ENCODE results near the gene RGMA. TPM values are rescaled to one million over a fixed set of nuclear protein-coding genes. Genes with fewer than 3 reads are reported as not detected.

Gene RGMA
- total RNA-seq, 5 donors from 2014 or later (not counting 1 experiment from before 2014, with no cell fraction given), result 0.15 to 0.44 (median 0.23) TPM; not detected in 2

DNA sequence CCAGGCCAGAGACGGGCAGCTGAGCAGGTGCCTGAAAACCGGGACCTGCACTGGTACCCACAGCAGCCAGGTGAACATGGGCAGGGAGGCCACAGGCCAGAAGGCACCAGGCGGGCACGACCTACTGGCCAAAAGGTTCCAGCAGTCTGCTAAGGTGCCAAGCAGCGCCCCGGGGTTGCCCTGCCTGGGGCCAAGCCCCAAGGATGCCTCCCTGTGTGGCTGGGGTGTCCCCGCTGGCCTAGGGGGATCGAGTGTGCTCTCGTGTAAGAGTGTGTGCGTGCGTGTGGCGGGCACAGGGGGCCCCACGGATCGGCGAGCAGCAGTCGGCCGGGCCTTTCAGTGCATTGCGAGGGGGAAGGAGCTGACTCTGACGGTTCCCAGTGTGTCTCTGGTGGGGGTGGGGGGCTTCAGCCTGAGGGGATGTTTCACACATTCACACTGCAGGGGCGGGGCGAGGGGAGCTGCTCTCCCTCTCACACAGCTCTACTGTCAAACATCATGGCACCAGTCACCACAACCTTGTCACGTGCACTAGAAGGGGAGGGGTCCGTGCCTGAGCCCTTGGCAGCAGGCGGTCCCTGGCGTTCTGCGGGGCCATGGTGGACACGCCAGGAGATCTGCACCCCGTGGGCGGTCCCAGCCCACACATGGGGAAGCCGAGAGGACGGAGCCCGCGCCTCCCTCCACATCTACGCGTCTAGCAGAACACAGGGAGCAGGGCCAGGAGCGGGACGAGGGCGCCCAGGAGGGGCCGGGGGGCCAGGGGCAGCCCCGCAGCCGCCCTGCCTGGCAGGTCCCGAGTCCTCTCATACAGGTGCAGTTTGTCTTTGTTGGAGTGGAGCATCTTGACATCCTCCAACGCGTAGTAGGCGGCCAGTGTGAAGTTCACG is 44.5 kb downstream of the RGMA start:
- DNase-seq (no peak), ATAC-seq (replicated peaks in 1 of 4) (no peak)
- peaks cover 0 to 13% of the 10 kb centered on the region in 2 experiments for H3K27me3 ChIP-seq (replicated peaks in 1 of 2; ENCODE audit: control insufficient read depth in 2 of 2, extremely low read depth in 1 of 2, insufficient read depth in 2 of 2, low read length in 1 of 2)
- ChIA-PET POLR2A (no interaction called here), CTCF (no interaction called here)
- H3K4me3 Mint-ChIP-seq, result no peak overlapping the region
- peaks cover 2 to 8% of the 10 kb centered on the region in 2 donors for H3K27me3 Mint-ChIP-seq
- peaks cover 23 to 35% (median 26%) of the 10 kb centered on the region in 3 donors for H3K4me1 Mint-ChIP-seq
- no peaks in the 10 kb centered on the region for H3K9me3 ChIP-seq
- H3K36me3 Mint-ChIP-seq, result peaks cover 7% of the 10 kb centered on the region
- H3K36me3 ChIP-seq (ENCODE audit: control insufficient read depth in 2 of 2, extremely low read depth in 1 of 2, insufficient read depth in 1 of 2, low read length in 1 of 2), result no peaks in the 10 kb centered on the region
- no peak overlapping the region for H3K4me3 ChIP-seq (ENCODE audit: control insufficient read depth in 1 of 2, extremely low read depth in 1 of 2, low read length in 1 of 2)
- no peak overlapping the region for H3K27ac ChIP-seq (ENCODE audit: low read length)
- H3K4me1 ChIP-seq (ENCODE audit: control insufficient read depth in 1 of 2, extremely low read depth in 1 of 2, insufficient read depth in 2 of 2, low read length in 2 of 2), result peaks cover 7 to 32% of the 10 kb centered on the region in 2 experiments
- WGBS (ENCODE audit: insufficient coverage), result 91% methylated on average over 28 of the region's 46 CpGs
- H3K9me3 Mint-ChIP-seq, result peaks cover 6 to 8% (median 7%) of the 10 kb centered on the region in 3 donors
- H3K27ac Mint-ChIP-seq, result no peak overlapping the region

- CTCF ChIA-PET, result no interaction called here
- Mint-ChIP-seq H3K27ac (no peak overlapping the region), H3K27me3 (peaks cover 2 to 5% of the 10 kb centered on the region in 2 donors), H3K9me3 (peaks cover 6 to 8% (median 7%) of the 10 kb centered on the region in 3 donors), H3K4me1 (peaks cover 16 to 27% (median 18%) of the 10 kb centered on the region in 3 donors), H3K36me3 (peaks cover 7% of the 10 kb centered on the region), H3K4me3 (no peak overlapping the region)
- POLR2A ChIA-PET, result no interaction called here
- no peak overlapping the region for H3K27ac ChIP-seq (ENCODE audit: low read length)
- no peak for ATAC-seq (replicated peaks in 1 of 4)
- no peaks in the 10 kb centered on the region for H3K36me3 ChIP-seq (ENCODE audit: control insufficient read depth in 2 of 2, extremely low read depth in 1 of 2, insufficient read depth in 1 of 2, low read length in 1 of 2)
- H3K4me1 ChIP-seq (ENCODE audit: control insufficient read depth in 1 of 2, extremely low read depth in 1 of 2, insufficient read depth in 2 of 2, low read length in 2 of 2), result peaks cover 7 to 24% of the 10 kb centered on the region in 2 experiments
- H3K27me3 ChIP-seq (replicated peaks in 1 of 2; ENCODE audit: control insufficient read depth in 2 of 2, extremely low read depth in 1 of 2, insufficient read depth in 2 of 2, low read length in 1 of 2), result peaks cover 0 to 13% of the 10 kb centered on the region in 2 experiments
- DNase-seq, result no peak
- 68% methylated on average over 7 of the region's 12 CpGs for WGBS (ENCODE audit: insufficient coverage)
- no peak overlapping the region for H3K4me3 ChIP-seq (ENCODE audit: control insufficient read depth in 1 of 2, extremely low read depth in 1 of 2, low read length in 1 of 2)
- H3K9me3 ChIP-seq, result no peaks in the 10 kb centered on the region
Measured at GRCh38 chr15:93043621-93044300, 45.2 kb downstream of the RGMA start.

- Histone ChIP-seq H3K27ac (ENCODE audit: low read length) (no peak overlapping the region), H3K27me3 (replicated peaks in 1 of 2; ENCODE audit: control insufficient read depth in 2 of 2, extremely low read depth in 1 of 2, insufficient read depth in 2 of 2, low read length in 1 of 2) (peaks cover 0 to 11% of the 10 kb centered on the region in 2 experiments), H3K4me1 (ENCODE audit: control insufficient read depth in 1 of 2, extremely low read depth in 1 of 2, insufficient read depth in 2 of 2, low read length in 2 of 2) (peaks cover 2 to 15% of the 10 kb centered on the region in 2 experiments), H3K36me3 (ENCODE audit: control insufficient read depth in 2 of 2, extremely low read depth in 1 of 2, insufficient read depth in 1 of 2, low read length in 1 of 2) (no peaks in the 10 kb centered on the region), H3K4me3 (ENCODE audit: control insufficient read depth in 1 of 2, extremely low read depth in 1 of 2, low read length in 1 of 2) (no peak overlapping the region), H3K9me3 (no peaks in the 10 kb centered on the region)
- Mint-ChIP-seq H3K4me3 (no peak overlapping the region), H3K9me3 (peaks cover 6 to 8% (median 7%) of the 10 kb centered on the region in 3 donors), H3K27me3 (peaks cover 2 to 5% of the 10 kb centered on the region in 2 donors), H3K27ac (no peak overlapping the region), H3K36me3 (peaks cover 7% of the 10 kb centered on the region), H3K4me1 (peaks cover 10 to 17% (median 13%) of the 10 kb centered on the region in 3 donors)
- DNase-seq, result no peak
- ATAC-seq (replicated peaks in 1 of 4), result no peak
- POLR2A ChIA-PET, result no interaction called here
- WGBS (ENCODE audit: insufficient coverage), result 98% methylated on average over 15 of the region's 18 CpGs
- CTCF ChIA-PET, result no interaction called here
Measured at GRCh38 chr15:93042691-93043378, 46.2 kb downstream of the RGMA start.

GRCh38 chr15:93042211-93042610 is 46.8 kb downstream of the RGMA start:
- ChIA-PET CTCF (no interaction called here), POLR2A (no interaction called here)
- H3K27me3 Mint-ChIP-seq, result peaks cover 2 to 5% of the 10 kb centered on the region in 2 donors
- Histone ChIP-seq H3K4me1 (ENCODE audit: control insufficient read depth in 1 of 2, extremely low read depth in 1 of 2, insufficient read depth in 2 of 2, low read length in 2 of 2) (peaks cover 0 to 9% of the 10 kb centered on the region in 2 experiments), H3K27me3 (replicated peaks in 1 of 2; ENCODE audit: control insufficient read depth in 2 of 2, extremely low read depth in 1 of 2, insufficient read depth in 2 of 2, low read length in 1 of 2) (peaks cover 0 to 13% of the 10 kb centered on the region in 2 experiments), H3K36me3 (ENCODE audit: control insufficient read depth in 2 of 2, extremely low read depth in 1 of 2, insufficient read depth in 1 of 2, low read length in 1 of 2) (no peaks in the 10 kb centered on the region), H3K4me3 (ENCODE audit: control insufficient read depth in 1 of 2, extremely low read depth in 1 of 2, low read length in 1 of 2) (no peak overlapping the region), H3K9me3 (no peaks in the 10 kb centered on the region), H3K27ac (ENCODE audit: low read length) (no peak overlapping the region)
- H3K36me3 Mint-ChIP-seq, result peaks cover 7% of the 10 kb centered on the region
- WGBS (ENCODE audit: insufficient coverage), result 85% methylated on average over 2 of the region's 3 CpGs
- H3K27ac Mint-ChIP-seq, result no peak overlapping the region
- H3K4me3 Mint-ChIP-seq, result no peak overlapping the region
- H3K9me3 Mint-ChIP-seq, result peaks cover 6 to 8% (median 7%) of the 10 kb centered on the region in 3 donors
- H3K4me1 Mint-ChIP-seq, result peaks cover 5 to 12% (median 8%) of the 10 kb centered on the region in 3 donors
- DNase-seq (no peak), ATAC-seq (replicated peaks in 1 of 4) (no peak)

GRCh38 chr15:93041159-93041547 is 47.9 kb downstream of the RGMA start:
- no peak overlapping the region for H3K27ac Mint-ChIP-seq
- H3K9me3 Mint-ChIP-seq, result peaks cover 3 to 4% (median 3%) of the 10 kb centered on the region in 3 donors
- ATAC-seq (replicated peaks in 1 of 4) (no peak), DNase-seq (no peak)
- CTCF ChIA-PET, result interaction anchor here (0.7 kb wide), 2 partner anchors 14 to 469 kb away, joined by 4 to 9 read pairs; no protein-coding TSS in a partner anchor
- H3K4me3 Mint-ChIP-seq, result no peak overlapping the region
- peaks cover under 1 to 6% (median 1%) of the 10 kb centered on the region in 3 donors for H3K4me1 Mint-ChIP-seq
- H3K36me3 Mint-ChIP-seq, result peaks cover 3% of the 10 kb centered on the region
- Histone ChIP-seq H3K4me3 (ENCODE audit: control insufficient read depth in 1 of 2, extremely low read depth in 1 of 2, low read length in 1 of 2) (no peak overlapping the region), H3K27me3 (replicated peaks in 1 of 2; ENCODE audit: control insufficient read depth in 2 of 2, extremely low read depth in 1 of 2, insufficient read depth in 2 of 2, low read length in 1 of 2) (peaks cover 0 to 23% of the 10 kb centered on the region in 2 experiments), H3K4me1 (ENCODE audit: control insufficient read depth in 1 of 2, extremely low read depth in 1 of 2, insufficient read depth in 2 of 2, low read length in 2 of 2) (peaks cover 0 to 5% of the 10 kb centered on the region in 2 experiments), H3K27ac (ENCODE audit: low read length) (no peak overlapping the region), H3K9me3 (no peaks in the 10 kb centered on the region), H3K36me3 (ENCODE audit: control insufficient read depth in 2 of 2, extremely low read depth in 1 of 2, insufficient read depth in 1 of 2, low read length in 1 of 2) (no peaks in the 10 kb centered on the region)
- POLR2A ChIA-PET, result no interaction called here
- peaks cover 2 to 5% of the 10 kb centered on the region in 2 donors for H3K27me3 Mint-ChIP-seq
- WGBS (ENCODE audit: insufficient coverage), result 85% methylated on average over 6 of the region's 13 CpGs

Measured in T-cell (primary cell).